ENCODE measurements around the gene SUMO3.

The SUMO3 gene

GRCh38 chr21:44823179-44823660, 5.4 kb upstream of the SUMO3 start:
- H3K36me3 ChIP-seq (ENCODE audit: insufficient read depth, low read length), result no peaks in the 10 kb centered on the region
- no peak overlapping the region for H3K4me3 ChIP-seq (ENCODE audit: low read depth, low read length, poor library complexity, severe bottlenecking)
- H3K27me3 ChIP-seq (ENCODE audit: insufficient read depth, low read length), result no peaks in the 10 kb centered on the region; the same call in 1 of the 2 replicates
- no peak overlapping the region for H3K27ac ChIP-seq (ENCODE audit: low read depth, low read length, poor library complexity, severe bottlenecking)
- H3K9me2 ChIP-seq (ENCODE audit: low read depth, low read length), result no peaks in the 10 kb centered on the region
- TF ChIP-seq, protein P1, sequence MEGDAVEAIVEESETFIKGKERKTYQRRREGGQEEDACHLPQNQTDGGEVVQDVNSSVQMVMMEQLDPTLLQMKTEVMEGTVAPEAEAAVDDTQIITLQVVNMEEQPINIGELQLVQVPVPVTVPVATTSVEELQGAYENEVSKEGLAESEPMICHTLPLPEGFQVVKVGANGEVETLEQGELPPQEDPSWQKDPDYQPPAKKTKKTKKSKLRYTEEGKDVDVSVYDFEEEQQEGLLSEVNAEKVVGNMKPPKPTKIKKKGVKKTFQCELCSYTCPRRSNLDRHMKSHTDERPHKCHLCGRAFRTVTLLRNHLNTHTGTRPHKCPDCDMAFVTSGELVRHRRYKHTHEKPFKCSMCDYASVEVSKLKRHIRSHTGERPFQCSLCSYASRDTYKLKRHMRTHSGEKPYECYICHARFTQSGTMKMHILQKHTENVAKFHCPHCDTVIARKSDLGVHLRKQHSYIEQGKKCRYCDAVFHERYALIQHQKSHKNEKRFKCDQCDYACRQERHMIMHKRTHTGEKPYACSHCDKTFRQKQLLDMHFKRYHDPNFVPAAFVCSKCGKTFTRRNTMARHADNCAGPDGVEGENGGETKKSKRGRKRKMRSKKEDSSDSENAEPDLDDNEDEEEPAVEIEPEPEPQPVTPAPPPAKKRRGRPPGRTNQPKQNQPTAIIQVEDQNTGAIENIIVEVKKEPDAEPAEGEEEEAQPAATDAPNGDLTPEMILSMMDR (IDR thresholded peaks at IDR 0.05; ENCODE audit: low read length), result no peak
- no peak for TF ChIP-seq EZH2 (IDR thresholded peaks at IDR 0.05; ENCODE audit: borderline replicate concordance, low read length)
- H3K9me3 ChIP-seq (ENCODE audit: low read length), result peaks cover 13% of the 10 kb centered on the region; the same call in 1 of the 2 replicates
- no peaks in the 10 kb centered on the region for H3F3A ChIP-seq (ENCODE audit: insufficient read depth, low read length)
- no peak overlapping the region for H3K4me2 ChIP-seq (ENCODE audit: low read length)
- H2AFZ ChIP-seq (ENCODE audit: low read length), result no peak overlapping the region
- no peaks in the 10 kb centered on the region for H4K20me1 ChIP-seq (ENCODE audit: insufficient read depth, low read length)
- H3K4me1 ChIP-seq (ENCODE audit: insufficient read depth, low read length, severe bottlenecking), result peaks cover 5% of the 10 kb centered on the region
- H3K79me2 ChIP-seq (ENCODE audit: insufficient read depth, low read length), result no peaks in the 10 kb centered on the region
- no peak overlapping the region for H3K9ac ChIP-seq (ENCODE audit: low read length)

- Histone ChIP-seq H3K27me3 (ENCODE audit: insufficient read depth, low read length) (no peaks in the 10 kb centered on the region; the same call in 1 of the 2 replicates), H3K9me3 (ENCODE audit: low read length) (peaks cover 11% of the 10 kb centered on the region; the same call in 1 of the 2 replicates), H2AFZ (ENCODE audit: low read length) (no peak overlapping the region), H4K20me1 (ENCODE audit: insufficient read depth, low read length) (no peaks in the 10 kb centered on the region), H3K27ac (ENCODE audit: low read depth, low read length, poor library complexity, severe bottlenecking) (no peak overlapping the region), H3K9ac (ENCODE audit: low read length) (no peak overlapping the region), H3K4me3 (ENCODE audit: low read depth, low read length, poor library complexity, severe bottlenecking) (no peak overlapping the region), H3K79me2 (ENCODE audit: insufficient read depth, low read length) (no peaks in the 10 kb centered on the region), H3F3A (ENCODE audit: insufficient read depth, low read length) (no peaks in the 10 kb centered on the region), H3K36me3 (ENCODE audit: insufficient read depth, low read length) (no peaks in the 10 kb centered on the region), H3K4me1 (ENCODE audit: insufficient read depth, low read length, severe bottlenecking) (peaks cover 5% of the 10 kb centered on the region), H3K4me2 (ENCODE audit: low read length) (no peak overlapping the region), H3K9me2 (ENCODE audit: low read depth, low read length) (no peaks in the 10 kb centered on the region)
- TF ChIP-seq, protein P1 (IDR thresholded peaks at IDR 0.05; ENCODE audit: low read length), result no peak
- TF ChIP-seq EZH2 (IDR thresholded peaks at IDR 0.05; ENCODE audit: borderline replicate concordance, low read length), result no peak
Measured at GRCh38 chr21:44822484-44823178, 4.8 kb upstream of the SUMO3 start.

- Histone ChIP-seq H3K79me2 (ENCODE audit: insufficient read depth, low read length) (peaks cover 12% of the 10 kb centered on the region), H3K9me2 (ENCODE audit: low read depth, low read length) (no peaks in the 10 kb centered on the region), H2AFZ (ENCODE audit: low read length) (no peak overlapping the region), H3F3A (ENCODE audit: insufficient read depth, low read length) (no peaks in the 10 kb centered on the region), H3K9ac (ENCODE audit: low read length) (no peak overlapping the region), H3K4me1 (ENCODE audit: insufficient read depth, low read length, severe bottlenecking) (peaks cover 21% of the 10 kb centered on the region), H3K27me3 (ENCODE audit: insufficient read depth, low read length) (no peaks in the 10 kb centered on the region), H3K27ac (ENCODE audit: low read depth, low read length, poor library complexity, severe bottlenecking) (no peak overlapping the region), H3K4me2 (ENCODE audit: low read length) (no peak overlapping the region), H4K20me1 (ENCODE audit: insufficient read depth, low read length) (no peaks in the 10 kb centered on the region), H3K4me3 (ENCODE audit: low read depth, low read length, poor library complexity, severe bottlenecking) (no peak overlapping the region), H3K36me3 (ENCODE audit: insufficient read depth, low read length) (no peaks in the 10 kb centered on the region), H3K9me3 (ENCODE audit: low read length) (peaks cover 11% of the 10 kb centered on the region; the same call in 1 of the 2 replicates)
- TF ChIP-seq, protein P1 (IDR thresholded peaks at IDR 0.05; ENCODE audit: low read length), result no peak
- TF ChIP-seq EZH2 (IDR thresholded peaks at IDR 0.05; ENCODE audit: borderline replicate concordance, low read length), result no peak
Measured at GRCh38 chr21:44820851-44821250, 3.0 kb upstream of the SUMO3 start.

Measured in OCI-LY1 (cell line).